HG03196 (cell line): ENCODE measurements around the gene HOXD9.

Experiments
- ATAC-seq: cut with Tn5 transposase; IDR thresholded peaks from one replicate; pipeline ENCODE4 v1.9.1; 2021; ENCODE audit not compliant: unreplicated experiment

The HOXD9 gene

GRCh38 chr2:176164611-176165369 is 42.3 kb downstream of the HOXD9 start:
- ATAC-seq: no peak

- no peak for ATAC-seq
Observed at GRCh38 chr2:176165370-176166050, 43.0 kb downstream of the HOXD9 start.

- no peak for ATAC-seq
Observed at GRCh38 chr2:176166272-176166671, 43.8 kb downstream of the HOXD9 start.

GRCh38 chr2:176167398-176167797 is 44.9 kb downstream of the HOXD9 start:
- no peak for ATAC-seq

GRCh38 chr2:176169181-176169580 is 46.7 kb downstream of the HOXD9 start:
- ATAC-seq: no peak

- ATAC-seq: no peak
Observed at GRCh38 chr2:176169711-176170110, 47.2 kb downstream of the HOXD9 start.

GRCh38 chr2:176170602-176171305 is 48.2 kb downstream of the HOXD9 start:
- no peak for ATAC-seq

GRCh38 chr2:176171351-176172006 is 49.0 kb downstream of the HOXD9 start:
- ATAC-seq: no peak

- ATAC-seq: no peak
Observed at GRCh38 chr2:176172007-176172894, 49.7 kb downstream of the HOXD9 start.

GRCh38 chr2:176172895-176173566 is 50.5 kb downstream of the HOXD9 start:
- no peak for ATAC-seq

GRCh38 chr2:176173567-176174381 is 51.3 kb downstream of the HOXD9 start:
- ATAC-seq: no peak

GRCh38 chr2:176174382-176174823 is 51.9 kb downstream of the HOXD9 start:
- no peak for ATAC-seq
